Ecto neural progenitor cell (in vitro differentiated cells): ENCODE measurements around the gene FRMD7.
"Not testable (repeated sequence)": the region's sequence is repeated elsewhere in the genome, so short reads cannot be mapped to it uniquely, and the experiment has no call there.

Source experiments
- DNase-seq: peaks from one replicate; pipeline ENCODE4 v3.0.0-alpha.2; 2018; ENCODE audit warnings: low spot score

FRMD7 gene

GRCh38 chrX:132092439-132093065 is 35.3 kb downstream of the FRMD7 start:
- peak; percentile 62 for DNase-seq

- DNase-seq: no peak
Observed at GRCh38 chrX:132090403-132091159, 37.2 kb downstream of the FRMD7 start.

- DNase-seq: no peak
Observed at GRCh38 chrX:132088864-132089263, 39.0 kb downstream of the FRMD7 start.

GRCh38 chrX:132086672-132087071 is 41.1 kb downstream of the FRMD7 start:
- no peak for DNase-seq

GRCh38 chrX:132085786-132086185 is 42.0 kb downstream of the FRMD7 start:
- no peak for DNase-seq

GRCh38 chrX:132077912-132078311 is 49.9 kb downstream of the FRMD7 start:
- DNase-seq: no peak

GRCh38 chrX:132077414-132077813 is 50.4 kb downstream of the FRMD7 start:
- no peak for DNase-seq

GRCh38 chrX:132071254-132071653 is 56.6 kb downstream of the FRMD7 start:
- no peak for DNase-seq

- DNase-seq: no peak
Observed at GRCh38 chrX:132068405-132068804, 59.4 kb downstream of the FRMD7 start.

GRCh38 chrX:132063862-132064261 is 64.0 kb downstream of the FRMD7 start:
- DNase-seq: no peak

GRCh38 chrX:132063334-132063733 is 64.5 kb downstream of the FRMD7 start:
- no peak for DNase-seq

- DNase-seq: no peak
Observed at GRCh38 chrX:132059973-132060540, 67.8 kb downstream of the FRMD7 start.

GRCh38 chrX:132058975-132059374 is 68.8 kb downstream of the FRMD7 start:
- no peak for DNase-seq

- DNase-seq: no peak
Observed at GRCh38 chrX:132058050-132058449, 69.8 kb downstream of the FRMD7 start.

- DNase-seq: not testable (repeated sequence)
Observed at GRCh38 chrX:132051778-132052177, 76.0 kb downstream of the FRMD7 start.

GRCh38 chrX:132046533-132046932 is 81.3 kb downstream of the FRMD7 start:
- DNase-seq: no peak

GRCh38 chrX:132045456-132045855 is 82.4 kb downstream of the FRMD7 start:
- no peak for DNase-seq

- no peak for DNase-seq
Observed at GRCh38 chrX:132044953-132045352, 82.9 kb downstream of the FRMD7 start.

GRCh38 chrX:132043977-132044376 is 83.8 kb downstream of the FRMD7 start:
- no peak for DNase-seq

- no peak for DNase-seq
Observed at GRCh38 chrX:132041015-132041414, 86.8 kb downstream of the FRMD7 start.

GRCh38 chrX:132040066-132040465 is 87.8 kb downstream of the FRMD7 start:
- no peak for DNase-seq

- DNase-seq: no peak
Observed at GRCh38 chrX:132037479-132037993, 90.3 kb downstream of the FRMD7 start.

GRCh38 chrX:132034648-132035047 is 93.2 kb downstream of the FRMD7 start:
- no peak for DNase-seq
